RKO (cell line): ENCODE data around the gene KRT8.
"Not testable (repeated sequence)": the region's sequence is repeated elsewhere in the genome, so short reads cannot be mapped to it uniquely, and the experiment has no call there.

Source experiments
- DNase-seq: peaks from one replicate; pipeline ENCODE4 v3.0.0-alpha.2; 2016; ENCODE audit warnings: low spot score

The KRT8 gene

GRCh38 chr12:52904509-52905300 is at the start of gene KRT8:
TSS of gene KRT8 (minus strand) at chr12:52905076. CDS start at chr12:52904981, 95 bp downstream.
- DNase-seq: not testable (repeated sequence)

DNA sequence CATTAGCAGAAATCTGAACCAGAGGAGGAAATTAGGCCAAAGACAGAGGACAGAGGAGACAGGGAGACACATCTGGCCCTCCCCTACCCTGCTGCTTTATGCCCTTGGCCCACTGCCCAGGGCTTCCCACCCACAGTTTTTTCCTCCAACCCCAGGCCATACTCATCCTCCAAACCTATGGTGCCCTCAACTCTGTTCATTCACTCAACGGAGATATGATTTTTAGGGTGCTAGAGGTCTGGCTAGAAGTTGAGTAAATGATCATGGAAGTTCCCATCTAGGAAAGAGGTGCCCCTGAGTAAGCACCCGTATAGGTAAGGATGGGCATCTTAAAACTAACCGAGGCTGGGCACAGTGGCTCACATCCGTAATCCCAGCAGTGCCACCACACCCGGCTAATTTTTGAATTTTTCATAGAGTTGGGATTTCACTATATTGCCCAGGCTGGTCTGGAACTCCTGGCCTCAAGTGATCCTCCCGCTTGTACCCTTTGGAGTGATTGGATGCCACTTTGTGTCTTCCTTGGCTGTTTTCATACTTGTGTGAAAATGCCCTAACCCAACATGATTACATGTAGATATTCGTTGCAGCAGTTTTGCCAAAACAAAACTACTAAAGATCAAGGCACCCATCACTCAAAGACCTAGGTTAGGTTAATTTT is 48.4 kb upstream of the KRT8 start:
- no peak for DNase-seq

GRCh38 chr12:52952076-52952801 is 47.4 kb upstream of the KRT8 start:
- no peak for DNase-seq

GRCh38 chr12:52951640-52952039 is 46.8 kb upstream of the KRT8 start:
- no peak for DNase-seq

DNA sequence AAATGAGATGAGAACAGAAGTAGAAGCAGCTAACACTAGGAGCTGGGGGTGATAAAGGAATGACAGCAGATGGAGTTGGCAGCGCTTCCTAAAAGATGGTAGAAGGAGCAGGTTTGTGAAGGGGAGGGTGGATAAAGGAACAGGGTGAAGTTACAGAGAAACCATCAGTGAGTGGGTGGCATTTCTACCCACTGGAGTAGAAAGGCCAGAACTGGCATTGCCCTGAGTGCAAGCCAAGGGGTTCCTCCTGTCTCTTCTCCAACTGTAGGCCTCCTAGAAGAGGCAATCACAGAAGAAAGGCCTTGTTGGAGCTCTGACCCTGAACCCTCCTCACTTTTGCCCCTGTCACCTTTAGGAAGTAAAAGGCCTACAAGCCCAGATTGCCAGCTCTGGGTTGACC is 46.2 kb upstream of the KRT8 start:
- DNase-seq: no peak

GRCh38 chr12:52950553-52950952 is 45.7 kb upstream of the KRT8 start:
- DNase-seq: no peak

DNA sequence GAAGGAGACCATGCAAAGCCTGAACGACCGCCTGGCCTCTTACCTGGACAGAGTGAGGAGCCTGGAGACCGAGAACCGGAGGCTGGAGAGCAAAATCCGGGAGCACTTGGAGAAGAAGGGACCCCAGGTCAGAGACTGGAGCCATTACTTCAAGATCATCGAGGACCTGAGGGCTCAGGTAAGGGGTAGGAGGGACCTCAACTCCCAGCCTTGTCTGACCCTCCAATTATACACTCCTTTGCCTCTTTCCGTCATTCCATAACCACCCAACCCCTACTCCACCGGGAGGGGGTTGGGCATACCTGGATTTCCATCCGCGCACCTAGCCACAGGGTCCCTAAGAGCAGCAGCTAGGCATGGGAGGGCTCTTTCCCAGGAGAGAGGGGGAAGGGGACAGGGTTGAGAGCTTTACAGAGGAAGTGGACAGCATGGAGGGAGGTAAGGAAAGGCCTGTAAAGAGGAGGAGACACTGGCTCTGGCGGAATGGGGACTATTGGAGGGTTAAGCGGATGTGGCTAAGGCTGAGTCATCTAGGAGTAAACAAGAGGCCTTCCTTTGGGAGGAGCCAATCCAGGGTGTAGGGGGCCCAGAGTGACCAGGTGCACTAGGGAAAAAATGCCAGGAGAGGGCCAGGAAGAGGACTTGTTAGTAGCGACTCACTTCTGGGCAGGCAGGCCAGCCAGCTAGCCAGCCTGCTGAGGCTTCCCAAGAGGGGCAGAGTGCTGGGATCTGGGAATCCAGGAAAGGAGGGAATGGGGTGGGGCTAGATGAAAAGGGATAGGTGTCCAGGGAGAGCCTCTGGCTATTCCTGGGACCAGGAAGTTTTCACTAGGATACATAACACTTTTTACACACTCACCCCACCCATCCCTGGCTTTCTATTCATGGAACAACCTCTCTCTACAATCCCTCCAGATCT is 44.8 kb upstream of the KRT8 start:
- DNase-seq: peak; percentile 99

- peak; percentile 12 for DNase-seq
Observed at GRCh38 chr12:52947738-52948423, 43.0 kb upstream of the KRT8 start.

GRCh38 chr12:52946797-52947547 is 42.1 kb upstream of the KRT8 start:
- peak; percentile 18 for DNase-seq

DNA sequence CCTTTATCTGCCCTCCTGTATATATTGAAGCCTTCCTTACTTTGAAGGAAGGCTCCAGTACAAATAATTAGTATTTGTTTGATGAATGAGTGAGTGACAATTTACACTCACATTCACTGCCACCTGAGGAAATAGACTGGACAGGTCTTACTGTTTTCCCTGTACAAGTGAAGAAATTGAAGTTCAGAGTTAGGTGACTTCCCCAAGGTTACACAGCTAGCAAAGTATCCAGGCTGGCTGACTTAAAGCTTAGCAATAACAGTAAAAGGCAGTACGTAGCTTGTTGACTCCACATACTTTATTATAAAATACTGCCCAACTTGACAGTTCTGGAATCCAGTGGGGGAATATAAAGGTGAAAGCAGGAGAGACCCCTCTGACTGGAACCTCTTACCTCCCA is 41.5 kb upstream of the KRT8 start:
- DNase-seq: no peak

DNA sequence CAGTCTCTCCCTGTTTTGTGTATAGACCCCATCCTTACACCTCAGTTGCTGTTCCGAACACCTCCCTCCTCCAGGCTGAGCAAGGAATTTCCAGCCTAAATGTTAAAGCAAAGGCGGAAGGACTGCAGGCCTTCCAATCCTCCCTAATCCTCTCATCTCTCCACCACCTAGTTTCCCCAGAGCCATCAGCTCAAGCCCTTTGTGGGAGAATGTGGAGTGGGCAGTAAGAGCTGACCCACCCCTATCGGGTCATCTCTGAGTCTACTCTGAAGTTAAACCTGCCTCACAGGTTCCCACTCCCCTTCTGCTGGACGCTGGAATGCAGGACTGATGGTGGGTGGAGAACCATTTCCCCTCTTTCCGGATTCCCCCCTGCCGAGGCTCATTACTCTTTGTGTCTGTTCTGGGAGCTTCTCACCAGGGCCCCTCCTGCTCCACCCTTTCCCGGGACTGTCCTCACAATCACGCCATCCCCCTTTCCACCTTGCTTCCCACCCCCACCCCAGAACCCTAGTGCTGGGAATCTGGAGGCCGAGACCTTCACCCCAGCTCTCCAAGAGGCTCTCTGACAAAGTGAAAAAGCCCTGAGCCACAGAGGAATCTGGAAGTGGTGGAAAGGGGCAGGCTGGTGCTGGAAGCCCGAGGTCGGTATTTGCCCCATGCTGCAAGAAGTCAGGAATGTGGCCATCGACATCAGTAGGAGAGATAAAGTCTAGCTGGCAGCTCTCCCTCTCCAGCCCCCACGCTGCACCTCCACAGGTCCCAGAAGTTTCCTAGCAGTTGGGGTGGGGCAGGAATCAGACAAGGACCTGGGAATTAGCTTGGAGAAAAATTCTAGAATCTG is 40.7 kb upstream of the KRT8 start:
- no peak for DNase-seq

- no peak for DNase-seq
Observed at GRCh38 chr12:52944683-52945388, 40.0 kb upstream of the KRT8 start.

DNA sequence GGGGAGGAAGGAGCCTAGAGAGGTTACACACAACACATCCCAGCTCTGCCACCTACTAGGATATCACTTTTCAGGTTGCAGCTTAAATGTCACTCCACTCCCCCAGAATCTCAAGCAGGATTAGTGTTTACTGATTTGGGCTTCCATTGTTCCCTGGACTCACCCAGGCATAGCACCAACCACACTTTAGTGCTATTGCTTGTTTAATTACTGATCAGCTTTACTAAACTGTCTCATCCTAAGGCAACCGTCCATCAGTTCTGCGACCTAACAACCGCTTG is 38.0 kb upstream of the KRT8 start:
- DNase-seq: no peak

DNA sequence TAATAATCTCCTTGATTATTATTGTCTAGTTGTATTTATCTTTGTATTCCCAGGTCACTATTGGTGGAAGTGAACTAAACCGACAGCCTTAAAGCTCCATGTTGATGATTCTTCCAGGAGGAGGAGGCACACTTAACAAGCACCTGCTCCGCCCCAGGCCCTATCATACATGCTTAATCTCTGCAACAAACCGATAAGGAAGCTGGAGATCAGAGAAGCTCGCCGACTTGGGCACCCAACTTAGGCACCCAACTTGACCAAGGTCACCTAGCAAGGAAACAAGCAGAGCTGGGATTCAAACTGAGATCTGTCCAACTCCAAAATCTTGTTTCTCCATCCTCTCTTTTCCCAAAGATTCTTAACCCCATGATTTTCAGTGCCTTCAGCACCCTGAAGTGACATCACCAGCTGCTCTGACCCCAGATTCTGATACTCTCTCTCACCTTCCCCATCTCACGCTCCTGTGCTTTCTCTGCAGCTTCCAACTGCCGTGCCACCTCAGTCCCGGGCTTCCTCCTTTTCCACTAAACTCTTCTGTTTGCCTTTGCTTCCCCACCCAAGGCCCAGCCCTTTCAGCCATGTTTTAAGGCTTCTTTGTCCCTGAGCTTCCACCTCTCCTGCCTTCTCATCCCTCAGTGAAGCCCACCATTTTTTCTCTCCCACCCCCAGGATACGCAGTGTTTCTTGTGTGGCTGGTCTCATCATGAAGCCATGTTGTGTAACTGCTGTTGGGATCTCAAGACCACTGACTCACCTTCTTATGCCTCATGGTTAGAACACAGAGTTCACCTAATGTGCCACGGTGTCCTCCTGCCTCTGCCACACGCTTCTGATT is 37.4 kb upstream of the KRT8 start:
- no peak for DNase-seq

DNA sequence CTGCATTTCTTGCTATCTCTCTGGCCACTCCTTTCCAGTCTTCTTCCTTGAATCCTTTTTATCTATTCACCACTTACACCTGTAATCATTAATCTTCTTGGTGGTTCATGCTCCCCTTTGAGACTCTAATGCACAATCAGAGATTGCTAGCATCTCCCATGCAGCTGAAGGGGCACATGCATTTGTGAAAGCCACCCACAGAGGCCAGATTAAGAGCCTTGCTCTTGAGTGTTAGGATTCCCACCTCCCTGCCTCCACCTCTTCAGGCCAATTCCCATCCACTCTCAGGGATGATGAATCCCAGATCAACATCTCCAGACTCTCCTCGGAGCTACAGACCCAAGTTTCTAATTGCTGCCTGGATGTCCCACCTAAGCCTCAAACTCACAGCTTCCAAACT is 24.7 kb upstream of the KRT8 start:
- no peak for DNase-seq

- DNase-seq: no peak
Observed at GRCh38 chr12:52927964-52928363, 23.1 kb upstream of the KRT8 start.

GRCh38 chr12:52926596-52927234 is 21.8 kb upstream of the KRT8 start:
- DNase-seq: no peak
